Fibroblast of lung (primary cell): ENCODE measurements around the gene LGALS1. TPM values are rescaled to one million over a fixed set of nuclear protein-coding genes. Genes with fewer than 3 reads are reported as not detected.

Experiments
- DNase-seq, 2 donors: peaks; one replicate each; pipeline versions ENCODE4 v3.0.0 to v3.0.0-alpha.2; 2010; ENCODE audit warnings: low read depth in 2 of 2
- H2AFZ ChIP-seq: 2 replicates; pipeline ENCODE4 v1.5.1; 2012; ENCODE audit warnings: low read length, control low read depth, inconsistent platforms
- H3K27ac ChIP-seq: 2 replicates; pipeline ENCODE4 v1.5.1; 2011; ENCODE audit warnings: low read length, control low read depth; ENCODE audit not compliant: insufficient read depth
- H3K27me3 ChIP-seq: 2 replicates; pipeline ENCODE4 v1.5.1; 2011; ENCODE audit warnings: mild to moderate bottlenecking, low read length; ENCODE audit not compliant: control insufficient read depth, insufficient read depth
- H3K36me3 ChIP-seq: 2 replicates; pipeline ENCODE4 v1.5.1; 2011; ENCODE audit warnings: low read length; ENCODE audit not compliant: control insufficient read depth, insufficient read depth
- H3K4me1 ChIP-seq: 2 replicates; pipeline ENCODE4 v1.5.1; 2011; ENCODE audit warnings: low read length; ENCODE audit not compliant: control insufficient read depth, insufficient read depth; ENCODE audit errors: extremely low read depth
- H3K4me2 ChIP-seq: 2 replicates; pipeline ENCODE4 v1.5.1; 2011; ENCODE audit warnings: low read length, control low read depth; ENCODE audit not compliant: insufficient read depth; ENCODE audit errors: extremely low read depth
- H3K4me3 ChIP-seq, 4 experiments: fragments of 200-600 bp in 1 of 4; sonication (generic) in 1 of 4; replicated peaks in 1 of 4; 2 replicates each; pipeline ENCODE4 v1.5.1; 2011 to 2016; ENCODE audit warnings: low read length in 4 of 4, low read depth in 3 of 4, mild to moderate bottlenecking in 3 of 4, control low read depth in 2 of 4, inconsistent platforms in 1 of 4, mixed read lengths in 1 of 4; ENCODE audit not compliant: insufficient read depth in 1 of 4; ENCODE audit errors: control extremely low read depth in 1 of 4
- H3K79me2 ChIP-seq: 2 replicates; pipeline ENCODE4 v1.5.1; 2012; ENCODE audit warnings: mild to moderate bottlenecking, low read length, inconsistent platforms; ENCODE audit not compliant: control insufficient read depth, insufficient read depth
- H3K9ac ChIP-seq: 2 replicates; pipeline ENCODE4 v1.5.1; 2011; ENCODE audit warnings: mild to moderate bottlenecking, low read length, control low read depth; ENCODE audit not compliant: insufficient read depth
- H3K9me3 ChIP-seq: 2 replicates; pipeline ENCODE4 v1.5.1; 2012; ENCODE audit warnings: low read depth, low read length; ENCODE audit not compliant: control insufficient read depth, insufficient read depth
- H4K20me1 ChIP-seq: 2 replicates; pipeline ENCODE4 v1.5.1; 2011; ENCODE audit warnings: low read length; ENCODE audit not compliant: control insufficient read depth, insufficient read depth; ENCODE audit errors: extremely low read depth
- CTCF ChIP-seq, 2 donors: IDR thresholded peaks in 1 of 2; conservative IDR thresholded peaks in 1 of 2; 1 replicate in 1 of 2; 2 replicates in 1 of 2; pipeline ENCODE4 v1.5.1; 2011 to 2012; ENCODE audit warnings: low read length in 2 of 2, control low read depth in 1 of 2, inconsistent platforms in 1 of 2, low read depth in 1 of 2, mild to moderate bottlenecking in 1 of 2
- EZH2 ChIP-seq: IDR thresholded peaks from 2 replicates; pipeline ENCODE4 v1.5.1; 2012; ENCODE audit warnings: low read length, control low read depth, mild to moderate bottlenecking; ENCODE audit errors: missing control alignments
- polyA plus RNA-seq, 2 donors: library from polyadenylated mRNA; depleted of rRNA in 1 of 2; stranded (reverse) in 1 of 2; unstranded in 1 of 2; fragments of >200 nt; gene quantifications; 2 replicates each; pipeline ENCODE4 v1.2.1, GENCODE V29; 2011 to 2012; ENCODE audit warnings: missing spikeins in 1 of 2
- total RNA-seq: library from RNA; depleted of rRNA; stranded (reverse); fragments of >200 nt; gene quantifications from 2 replicates; pipeline ENCODE4 v1.2.1, GENCODE V29; 2014

LGALS1 gene
- total and polyA plus RNA-seq, 2 donors (not counting 1 experiment from before 2014, with no cell fraction given) = 5,090 to 11,230 TPM

- H4K20me1 ChIP-seq = peaks cover 3% of the 10 kb centered on the region
- peak overlapping the region; percentile 93 to 100 (median 98) for H3K4me3 ChIP-seq
- H3K9me3 ChIP-seq = no peaks in the 10 kb centered on the region
- peak overlapping the region; percentile 69 for H3K4me2 ChIP-seq
- H3K27ac ChIP-seq = peak overlapping the region; percentile 95
- peaks cover 31% of the 10 kb centered on the region for H3K79me2 ChIP-seq
- DNase-seq = peak; percentile 25 to 58
- H3K27me3 ChIP-seq = no peaks in the 10 kb centered on the region
- peaks cover 17% of the 10 kb centered on the region for H3K36me3 ChIP-seq
- peak overlapping the region; percentile 87 for H3K9ac ChIP-seq
- H2AFZ ChIP-seq = no peak overlapping the region
- peaks cover 10% of the 10 kb centered on the region for H3K4me1 ChIP-seq
- no peak for TF ChIP-seq EZH2
- no peak for TF ChIP-seq CTCF (conservative IDR thresholded peaks at IDR 0.05 in 1 of 2, IDR thresholded peaks at IDR 0.05 in 1 of 2; ENCODE audit: low read depth in 1 of 2, low read length in 2 of 2)
These were observed 697 bp downstream of the LGALS1 start for GRCh38 chr22:37675930-37676735.

- no peak for TF ChIP-seq CTCF (conservative IDR thresholded peaks at IDR 0.05 in 1 of 2, IDR thresholded peaks at IDR 0.05 in 1 of 2; ENCODE audit: low read depth in 1 of 2, low read length in 2 of 2)
- no peak for TF ChIP-seq EZH2
- Histone ChIP-seq H3K4me3 (peak overlapping the region; percentile 93 to 100 (median 98)), H4K20me1 (peaks cover 3% of the 10 kb centered on the region), H3K36me3 (peaks cover 17% of the 10 kb centered on the region), H3K4me1 (peaks cover 13% of the 10 kb centered on the region), H3K79me2 (peaks cover 31% of the 10 kb centered on the region), H3K27ac (peak overlapping the region; percentile 95), H3K4me2 (peak overlapping the region; percentile 100), H3K27me3 (no peaks in the 10 kb centered on the region), H3K9ac (peak overlapping the region; percentile 87), H3K9me3 (no peaks in the 10 kb centered on the region), H2AFZ (no peak overlapping the region)
- DNase-seq = peak; percentile 97 to 98
These were observed 1.5 kb downstream of the LGALS1 start for GRCh38 chr22:37676736-37677492.

GRCh38 chr22:37677493-37677974, 2.1 kb downstream of the LGALS1 start:
- no peak for DNase-seq
- Histone ChIP-seq H3K36me3 (peaks cover 17% of the 10 kb centered on the region), H3K4me3 (peak overlapping the region; percentile 58 to 100 (median 96)), H3K27me3 (no peaks in the 10 kb centered on the region), H4K20me1 (peaks cover 3% of the 10 kb centered on the region), H2AFZ (no peak overlapping the region), H3K4me1 (peaks cover 13% of the 10 kb centered on the region), H3K9ac (peak overlapping the region; percentile 58), H3K79me2 (peaks cover 31% of the 10 kb centered on the region), H3K4me2 (peak overlapping the region; percentile 100), H3K27ac (peak overlapping the region; percentile 62), H3K9me3 (no peaks in the 10 kb centered on the region)
- TF ChIP-seq EZH2 = no peak
- no peak for TF ChIP-seq CTCF (conservative IDR thresholded peaks at IDR 0.05 in 1 of 2, IDR thresholded peaks at IDR 0.05 in 1 of 2; ENCODE audit: low read depth in 1 of 2, low read length in 2 of 2)
